C4-2B (cell line): Measurements from ENCODE around the gene GCK.

Experiments used
- ZFX ChIP-seq: fragments of 450-650 bp; IDR thresholded peaks from 2 replicates; pipeline ENCODE4 v1.6.1; 2017
- TF ChIP-seq, protein P1 (sequence below): fragments of 450-650 bp; conservative IDR thresholded peaks from 2 replicates; pipeline ENCODE4 v1.5.1; 2017; ENCODE audit warnings: mild to moderate bottlenecking

DNA sequence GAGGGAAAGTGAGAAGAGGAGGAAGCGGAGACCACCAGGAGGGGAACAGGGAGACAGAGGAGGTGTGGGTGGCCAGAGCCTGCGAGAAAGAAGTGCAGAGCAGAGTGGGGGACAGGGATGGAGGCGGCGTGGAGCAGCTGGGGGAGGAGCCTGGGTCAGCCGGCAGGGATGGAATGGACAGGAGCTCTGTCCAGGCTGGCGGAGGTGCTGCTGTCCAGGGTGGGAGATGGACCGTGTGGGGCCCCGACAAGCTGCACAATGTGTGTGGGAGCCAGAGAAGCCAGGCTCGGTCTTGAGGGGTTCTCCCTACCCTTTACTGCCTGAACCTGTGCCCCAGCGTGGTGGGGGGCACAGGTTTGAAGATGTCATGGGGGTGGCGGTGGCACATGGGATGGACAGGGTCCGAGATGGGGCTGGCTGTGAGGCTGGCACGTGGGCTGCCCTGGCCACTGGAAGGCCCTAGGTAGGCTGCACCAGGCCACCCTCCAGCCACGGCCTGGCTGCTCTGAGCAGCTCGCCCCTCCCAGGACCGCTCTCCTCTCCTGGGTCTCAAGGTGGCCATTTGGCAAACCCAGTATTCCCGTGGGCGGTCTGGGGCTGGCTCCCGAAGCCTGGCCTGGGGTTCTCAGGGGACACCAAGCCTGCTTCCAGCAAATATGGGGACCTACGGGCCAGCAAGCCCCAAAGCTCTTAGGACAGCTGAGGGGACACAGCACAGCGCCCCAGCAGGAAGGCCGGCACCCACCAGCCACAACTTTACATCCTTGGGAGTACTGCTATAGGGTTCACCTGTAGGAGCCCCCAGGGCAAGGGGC lies 43.9 kb upstream of the GCK start:
- TF ChIP-seq, protein P1, sequence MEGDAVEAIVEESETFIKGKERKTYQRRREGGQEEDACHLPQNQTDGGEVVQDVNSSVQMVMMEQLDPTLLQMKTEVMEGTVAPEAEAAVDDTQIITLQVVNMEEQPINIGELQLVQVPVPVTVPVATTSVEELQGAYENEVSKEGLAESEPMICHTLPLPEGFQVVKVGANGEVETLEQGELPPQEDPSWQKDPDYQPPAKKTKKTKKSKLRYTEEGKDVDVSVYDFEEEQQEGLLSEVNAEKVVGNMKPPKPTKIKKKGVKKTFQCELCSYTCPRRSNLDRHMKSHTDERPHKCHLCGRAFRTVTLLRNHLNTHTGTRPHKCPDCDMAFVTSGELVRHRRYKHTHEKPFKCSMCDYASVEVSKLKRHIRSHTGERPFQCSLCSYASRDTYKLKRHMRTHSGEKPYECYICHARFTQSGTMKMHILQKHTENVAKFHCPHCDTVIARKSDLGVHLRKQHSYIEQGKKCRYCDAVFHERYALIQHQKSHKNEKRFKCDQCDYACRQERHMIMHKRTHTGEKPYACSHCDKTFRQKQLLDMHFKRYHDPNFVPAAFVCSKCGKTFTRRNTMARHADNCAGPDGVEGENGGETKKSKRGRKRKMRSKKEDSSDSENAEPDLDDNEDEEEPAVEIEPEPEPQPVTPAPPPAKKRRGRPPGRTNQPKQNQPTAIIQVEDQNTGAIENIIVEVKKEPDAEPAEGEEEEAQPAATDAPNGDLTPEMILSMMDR, result no peak
- TF ChIP-seq ZFX, result no peak
